Measurements from ENCODE around the gene SLC7A4. TPM values are rescaled to one million over a fixed set of nuclear protein-coding genes. Genes with fewer than 3 reads are reported as not detected.
"Not testable (repeated sequence)": the region's sequence is repeated elsewhere in the genome, so short reads cannot be mapped to it uniquely, and the experiment has no call there.

Gene SLC7A4
- total and polyA plus RNA-seq, 10 of the 15 experiments (the other 5 are each of a cell fraction or from before 2014, with no cell fraction given): 0.06 to 0.25 (median 0.14) TPM; not detected in 6

DNA sequence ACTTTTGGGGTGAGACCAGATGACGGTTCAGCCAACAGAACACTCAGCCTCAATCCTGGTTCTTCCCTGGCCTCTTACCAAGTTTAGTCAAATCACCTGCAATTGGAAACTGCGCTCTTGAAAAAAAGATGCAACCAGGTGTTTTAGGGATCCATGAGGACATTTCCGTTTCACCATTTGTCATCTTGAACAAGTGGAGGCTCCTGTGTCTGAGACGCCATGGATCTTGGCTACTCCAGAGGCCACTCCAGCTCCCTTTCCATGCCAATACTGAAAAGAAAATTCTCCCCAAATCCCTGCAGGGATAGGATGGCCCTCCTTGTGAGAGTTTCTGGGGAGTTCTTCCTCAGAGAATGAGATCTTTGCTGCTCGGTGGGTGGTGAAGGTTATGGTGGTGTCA, 41.1 kb upstream of the SLC7A4 start:
- no peak for TF ChIP-seq NRF1 (conservative IDR thresholded peaks at IDR 0.05; ENCODE audit: low read depth, low read length)
- ATAC-seq (no peak), FAIRE-seq (no peak), DNase-seq (ENCODE audit: low read depth, low spot score) (no peak)
- CTCF ChIA-PET: no interaction called here
- WGBS (ENCODE audit: insufficient coverage, insufficient replicate concordance, low lambda C conversion rate, missing lambda C conversion rate): 46% methylated on average over 5 of the region's 5 CpGs
- no peak overlapping the region for H3K4me3 ChIP-seq
- no peaks in the 10 kb centered on the region for H3K9me3 ChIP-seq (replicated peaks; ENCODE audit: control insufficient read depth, insufficient read depth, low read length)
- RAD21 ChIA-PET (ENCODE audit: unreplicated experiment): no interaction called here
- no peak overlapping the region for H3K27ac ChIP-seq (ENCODE audit: control insufficient read depth, insufficient read depth)
- no peak overlapping the region for H3K4me2 ChIP-seq (ENCODE audit: control insufficient read depth, insufficient read depth)
- no peak overlapping the region for H2AFZ ChIP-seq (ENCODE audit: control insufficient read depth, low read depth, low read length)
- SMC1A ChIA-PET (ENCODE audit: uncharacterized antibody, unreplicated experiment): no interaction called here
- in situ Hi-C loops (cut with MboI) (no loop called here), intact Hi-C loops (cut with micrococcal nuclease; ENCODE audit: unreplicated experiment) (no loop called here)
- H3K9ac ChIP-seq (ENCODE audit: control insufficient read depth, insufficient read depth, low read length): no peak overlapping the region
- BruUV-seq (replicated peaks): no TSS peak
- no peaks in the 10 kb centered on the region for H3K36me3 ChIP-seq (ENCODE audit: control insufficient read depth in 2 of 2, insufficient read depth in 2 of 2, low read length in 1 of 2)
- POLR2A ChIA-PET: no interaction called here
- H3K4me1 ChIP-seq (ENCODE audit: control insufficient read depth, insufficient read depth, low read length): no peaks in the 10 kb centered on the region
- no peaks in the 10 kb centered on the region for H3K79me2 ChIP-seq (ENCODE audit: control insufficient read depth, insufficient read depth, low read length)
- H4K20me1 ChIP-seq (ENCODE audit: control insufficient read depth, insufficient read depth): no peaks in the 10 kb centered on the region
- H3K27me3 ChIP-seq (replicated peaks in 1 of 2; ENCODE audit: control insufficient read depth in 2 of 2, insufficient read depth in 2 of 2, low read length in 1 of 2): no peaks in the 10 kb centered on the region; a peak in 1 of 4 replicates

DNA sequence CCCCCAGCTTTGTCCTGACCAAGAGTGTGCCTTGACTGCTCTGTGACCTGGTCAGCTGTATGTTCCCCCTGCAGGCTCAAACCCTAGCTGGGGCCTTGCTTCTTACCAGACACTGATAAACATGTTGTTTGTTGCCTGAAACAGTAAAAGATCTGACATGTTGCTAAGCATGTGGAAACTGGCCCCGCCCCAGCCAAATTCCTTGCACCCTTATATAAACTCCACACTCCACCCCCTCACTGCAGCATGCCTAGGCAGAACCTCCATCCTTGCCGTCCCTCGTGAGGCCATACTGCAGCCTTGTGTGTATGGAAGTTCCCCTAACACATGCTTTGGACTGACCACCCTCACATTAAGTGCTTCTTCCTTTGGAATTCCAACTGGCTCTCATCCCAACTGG, 40.7 kb upstream of the SLC7A4 start:
- Histone ChIP-seq H3K4me2 (ENCODE audit: control insufficient read depth, insufficient read depth) (no peak overlapping the region), H2AFZ (ENCODE audit: control insufficient read depth, low read depth, low read length) (no peak overlapping the region), H3K79me2 (ENCODE audit: control insufficient read depth, insufficient read depth, low read length) (no peaks in the 10 kb centered on the region), H3K4me1 (ENCODE audit: control insufficient read depth, insufficient read depth, low read length) (no peaks in the 10 kb centered on the region), H3K27me3 (replicated peaks in 1 of 2; ENCODE audit: control insufficient read depth in 2 of 2, insufficient read depth in 2 of 2, low read length in 1 of 2) (no peaks in the 10 kb centered on the region; a peak in 1 of 4 replicates), H4K20me1 (ENCODE audit: control insufficient read depth, insufficient read depth) (no peaks in the 10 kb centered on the region), H3K27ac (ENCODE audit: control insufficient read depth, insufficient read depth) (no peak overlapping the region), H3K4me3 (no peak overlapping the region), H3K9me3 (replicated peaks; ENCODE audit: control insufficient read depth, insufficient read depth, low read length) (no peaks in the 10 kb centered on the region), H3K9ac (ENCODE audit: control insufficient read depth, insufficient read depth, low read length) (no peak overlapping the region), H3K36me3 (ENCODE audit: control insufficient read depth in 2 of 2, insufficient read depth in 2 of 2, low read length in 1 of 2) (no peaks in the 10 kb centered on the region)
- no peak for FAIRE-seq
- BruUV-seq (replicated peaks): no TSS peak
- intact Hi-C loops (cut with micrococcal nuclease; ENCODE audit: unreplicated experiment): no loop called here
- in situ Hi-C loops (cut with MboI): no loop called here
- ChIA-PET RAD21 (ENCODE audit: unreplicated experiment) (no interaction called here), POLR2A (no interaction called here), CTCF (no interaction called here), SMC1A (ENCODE audit: uncharacterized antibody, unreplicated experiment) (no interaction called here)
- ATAC-seq: no peak
- WGBS (ENCODE audit: insufficient coverage, insufficient replicate concordance, low lambda C conversion rate, missing lambda C conversion rate): 35% methylated on average over 3 of the region's 3 CpGs
- TF ChIP-seq RBBP5 (conservative IDR thresholded peaks at IDR 0.05) (no peak), SP1 (IDR thresholded peaks at IDR 0.05; ENCODE audit: low read depth, low read length) (no peak), IKZF1 (conservative IDR thresholded peaks at IDR 0.05) (no peak), ZNF207 (IDR thresholded peaks at IDR 0.05; ENCODE audit: borderline replicate concordance) (no peak), SREBF2 (IDR thresholded peaks at IDR 0.05; ENCODE audit: low read length) (no peak), HDAC6 (IDR thresholded peaks at IDR 0.05; ENCODE audit: unreplicated experiment) (no peak), NR2C2 (IDR thresholded peaks at IDR 0.05; ENCODE audit: borderline replicate concordance, control insufficient read depth, insufficient read length, low read depth) (no peak)
- TF ChIP-seq, protein P1, sequence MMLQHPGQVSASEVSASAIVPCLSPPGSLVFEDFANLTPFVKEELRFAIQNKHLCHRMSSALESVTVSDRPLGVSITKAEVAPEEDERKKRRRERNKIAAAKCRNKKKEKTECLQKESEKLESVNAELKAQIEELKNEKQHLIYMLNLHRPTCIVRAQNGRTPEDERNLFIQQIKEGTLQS (IDR thresholded peaks at IDR 0.05; ENCODE audit: borderline replicate concordance, extremely low read depth, low read depth, low read length): no peak
- TF ChIP-seq, protein P2, sequence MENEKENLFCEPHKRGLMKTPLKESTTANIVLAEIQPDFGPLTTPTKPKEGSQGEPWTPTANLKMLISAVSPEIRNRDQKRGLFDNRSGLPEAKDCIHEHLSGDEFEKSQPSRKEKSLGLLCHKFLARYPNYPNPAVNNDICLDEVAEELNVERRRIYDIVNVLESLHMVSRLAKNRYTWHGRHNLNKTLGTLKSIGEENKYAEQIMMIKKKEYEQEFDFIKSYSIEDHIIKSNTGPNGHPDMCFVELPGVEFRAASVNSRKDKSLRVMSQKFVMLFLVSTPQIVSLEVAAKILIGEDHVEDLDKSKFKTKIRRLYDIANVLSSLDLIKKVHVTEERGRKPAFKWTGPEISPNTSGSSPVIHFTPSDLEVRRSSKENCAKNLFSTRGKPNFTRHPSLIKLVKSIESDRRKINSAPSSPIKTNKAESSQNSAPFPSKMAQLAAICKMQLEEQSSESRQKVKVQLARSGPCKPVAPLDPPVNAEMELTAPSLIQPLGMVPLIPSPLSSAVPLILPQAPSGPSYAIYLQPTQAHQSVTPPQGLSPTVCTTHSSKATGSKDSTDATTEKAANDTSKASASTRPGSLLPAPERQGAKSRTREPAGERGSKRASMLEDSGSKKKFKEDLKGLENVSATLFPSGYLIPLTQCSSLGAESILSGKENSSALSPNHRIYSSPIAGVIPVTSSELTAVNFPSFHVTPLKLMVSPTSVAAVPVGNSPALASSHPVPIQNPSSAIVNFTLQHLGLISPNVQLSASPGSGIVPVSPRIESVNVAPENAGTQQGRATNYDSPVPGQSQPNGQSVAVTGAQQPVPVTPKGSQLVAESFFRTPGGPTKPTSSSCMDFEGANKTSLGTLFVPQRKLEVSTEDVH (IDR thresholded peaks at IDR 0.05; ENCODE audit: low read depth, partially characterized antibody): no peak
- no peak for DNase-seq (ENCODE audit: low read depth, low spot score)

- WGBS (ENCODE audit: insufficient coverage, insufficient replicate concordance, low lambda C conversion rate, missing lambda C conversion rate): 54% methylated on average over 8 of the region's 8 CpGs
- H3K79me2 ChIP-seq (ENCODE audit: control insufficient read depth, insufficient read depth, low read length); CTCF ChIA-PET; H4K20me1 ChIP-seq (ENCODE audit: control insufficient read depth, insufficient read depth); DNase-seq (ENCODE audit: low read depth, low spot score); H3K36me3 ChIP-seq (ENCODE audit: control insufficient read depth in 2 of 2, insufficient read depth in 2 of 2, low read length in 1 of 2); H3K9me3 ChIP-seq (replicated peaks; ENCODE audit: control insufficient read depth, insufficient read depth, low read length); H3K4me1 ChIP-seq (ENCODE audit: control insufficient read depth, insufficient read depth, low read length); ATAC-seq; H3K9ac ChIP-seq (ENCODE audit: control insufficient read depth, insufficient read depth, low read length); intact Hi-C loops (cut with micrococcal nuclease; ENCODE audit: unreplicated experiment); SMC1A ChIA-PET (ENCODE audit: uncharacterized antibody, unreplicated experiment); POLR2A ChIA-PET; H3K4me3 ChIP-seq; in situ Hi-C loops (cut with MboI); H3K27ac ChIP-seq (ENCODE audit: control insufficient read depth, insufficient read depth); H3K4me2 ChIP-seq (ENCODE audit: control insufficient read depth, insufficient read depth); H2AFZ ChIP-seq (ENCODE audit: control insufficient read depth, low read depth, low read length); BruUV-seq (replicated peaks); H3K27me3 ChIP-seq (replicated peaks in 1 of 2; ENCODE audit: control insufficient read depth in 2 of 2, insufficient read depth in 2 of 2, low read length in 1 of 2); RAD21 ChIA-PET (ENCODE audit: unreplicated experiment); FAIRE-seq: not testable (repeated sequence)
Observed at GRCh38 chr22:21071796-21072195, 39.4 kb upstream of the SLC7A4 start.

Measured in GM12878 (cell line).